HL-60 (cell line): ENCODE data around the gene UBASH3A.

Experiments
- CTCF ChIP-seq: IDR thresholded peaks from one replicate; pipeline ENCODE4 v1.5.1; 2011; ENCODE audit warnings: low read length, control low read depth, inconsistent platforms; ENCODE audit not compliant: insufficient read depth
- POLR2AphosphoS5 ChIP-seq: IDR thresholded peaks from 2 replicates; pipeline ENCODE4 v1.6.1; 2012; ENCODE audit warnings: low read depth

- no peak for TF ChIP-seq CTCF
- TF ChIP-seq POLR2AphosphoS5, result no peak
Measured at GRCh38 chr21:42430521-42430920, 26.8 kb downstream of the UBASH3A start.
